GM21825 (cell line): Measurements from ENCODE around the gene DNER.
"Not testable (repeated sequence)": the region's sequence is repeated elsewhere in the genome, so short reads cannot be mapped to it uniquely, and the experiment has no call there.

Source experiments
- ATAC-seq: cut with Tn5 transposase; IDR thresholded peaks from one replicate; pipeline ENCODE4 v1.9.1; 2021; ENCODE audit warnings: mild to moderate bottlenecking, moderate library complexity; ENCODE audit not compliant: unreplicated experiment

The DNER gene

DNA sequence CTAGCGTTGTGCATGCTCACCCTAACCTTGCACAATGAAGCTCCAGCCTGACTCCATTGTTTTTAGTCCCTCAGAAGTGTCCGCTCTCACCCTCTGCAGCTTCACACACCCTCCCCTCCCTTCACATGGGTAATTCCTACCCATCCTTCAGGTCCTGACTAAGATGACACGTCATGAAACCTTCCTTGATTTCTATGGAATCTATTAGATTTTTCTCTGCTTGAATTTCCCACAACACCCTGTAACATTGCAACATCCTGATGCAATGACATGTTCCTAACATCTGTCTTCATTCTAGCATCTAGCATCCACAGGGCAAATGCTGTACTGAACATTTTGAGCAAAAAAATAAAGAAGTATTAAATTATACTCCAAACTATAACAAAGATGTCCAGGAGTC lies 366.2 kb downstream of the DNER start:
- no peak for ATAC-seq

DNA sequence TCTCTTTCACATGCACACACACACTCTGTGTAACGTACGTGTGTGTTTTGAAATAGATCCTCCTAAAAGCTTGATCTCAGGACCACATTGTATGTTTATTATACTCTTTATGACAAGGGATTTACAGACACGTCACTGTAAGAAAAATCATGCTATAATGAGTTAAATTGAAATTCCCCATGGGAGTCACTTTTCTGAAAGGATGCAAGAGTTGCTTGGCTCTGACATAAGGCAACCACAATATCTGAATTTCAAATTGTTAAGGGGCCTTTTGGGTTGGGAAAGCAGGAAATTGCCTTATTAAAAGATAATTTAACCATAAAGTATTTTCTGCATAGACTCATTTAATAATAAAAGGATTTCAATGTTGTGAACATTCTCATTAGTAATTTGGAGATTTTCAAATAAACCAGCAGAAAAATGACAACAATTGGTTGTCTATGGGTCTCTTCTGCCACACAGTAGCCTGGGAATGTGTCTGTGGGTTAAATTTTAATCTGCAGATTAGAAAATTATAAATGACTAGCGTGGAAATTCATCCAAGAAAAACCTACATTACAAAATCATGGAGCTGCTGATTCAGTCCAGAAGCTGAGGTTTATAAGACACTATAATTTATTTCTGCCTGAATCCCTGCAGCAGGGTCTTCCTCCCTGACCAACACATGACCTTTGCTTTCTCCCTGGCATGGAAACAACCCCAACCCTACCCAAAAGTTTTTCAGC lies 367.4 kb downstream of the DNER start:
- no peak for ATAC-seq

- no peak for ATAC-seq
These were observed 369.4 kb downstream of the DNER start for GRCh38 chr2:229344955-229345354.

- no peak for ATAC-seq
These were observed 370.2 kb downstream of the DNER start for GRCh38 chr2:229344151-229344551.

DNA sequence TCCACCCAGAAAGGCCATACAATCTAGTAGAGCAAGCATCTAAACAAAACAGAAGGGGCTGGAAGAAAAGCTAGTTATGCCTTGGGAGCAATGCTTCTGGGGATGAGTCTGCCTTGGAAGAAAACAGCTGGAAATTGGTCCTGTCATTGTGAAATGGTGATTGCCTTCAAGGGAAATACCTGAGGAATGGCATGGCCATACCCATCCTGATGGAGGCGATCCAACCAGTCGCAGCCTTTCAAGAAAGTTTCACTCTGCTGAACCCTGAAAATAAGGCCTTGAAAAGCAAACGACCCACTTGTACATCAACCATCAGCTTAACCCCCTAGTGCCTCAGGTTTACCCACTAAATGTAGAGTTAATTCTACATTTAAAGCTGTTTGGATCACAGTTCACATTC lies 370.7 kb downstream of the DNER start:
- no peak for ATAC-seq

- ATAC-seq, result no peak
These were observed 372.0 kb downstream of the DNER start for GRCh38 chr2:229342376-229342775.

DNA sequence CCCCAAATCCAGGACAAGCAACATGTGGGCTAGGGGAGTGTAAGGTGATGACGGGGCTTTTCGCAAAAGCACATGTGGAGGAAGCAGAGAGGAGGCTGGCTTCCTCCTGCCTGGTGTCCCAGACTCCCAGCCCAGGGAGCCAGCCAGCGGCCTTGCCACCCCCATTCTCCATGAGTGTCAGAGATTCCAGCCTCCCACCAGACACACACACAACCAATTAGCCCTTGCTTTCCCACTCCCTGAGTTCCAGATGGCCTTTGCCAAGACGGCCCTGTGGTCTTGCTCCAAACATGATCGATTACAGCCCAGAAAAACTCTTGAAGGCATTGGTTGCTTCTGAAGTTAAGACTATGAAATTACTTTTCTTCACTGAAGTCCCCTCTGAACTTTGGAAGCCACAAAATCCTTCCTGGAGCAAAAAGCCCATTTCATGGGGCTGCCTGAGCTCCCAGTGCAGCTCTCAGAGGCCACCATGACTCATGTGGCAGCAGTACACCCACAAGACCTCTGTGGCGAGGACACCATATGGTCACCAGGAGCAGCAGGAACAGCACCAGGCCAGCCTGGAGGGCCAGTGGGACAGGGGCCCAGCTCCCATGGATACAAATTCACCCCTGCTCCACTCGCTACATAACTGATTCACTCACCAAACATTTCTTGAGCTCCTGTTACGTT lies 374.1 kb downstream of the DNER start:
- ATAC-seq, result no peak

DNA sequence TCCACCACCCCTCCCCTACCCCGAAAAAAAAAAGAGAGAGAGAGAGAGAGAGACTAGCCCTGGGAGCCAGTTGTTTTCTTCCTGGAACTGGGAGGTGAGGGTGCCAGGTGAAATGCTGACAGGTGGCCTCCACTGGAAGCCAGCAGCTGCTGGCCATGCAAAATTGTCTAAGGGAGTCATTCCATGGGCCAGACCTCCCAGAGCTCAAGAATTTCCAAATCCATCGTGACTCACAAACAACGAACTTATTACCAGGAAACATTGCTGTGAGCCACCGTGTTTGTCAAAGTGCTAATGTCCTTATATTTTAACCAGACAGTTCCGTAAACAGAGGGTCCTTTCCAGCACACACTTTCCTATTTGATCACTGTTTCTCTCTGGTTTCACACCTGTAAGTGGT lies 374.7 kb downstream of the DNER start:
- ATAC-seq, result no peak

- not testable (repeated sequence) for ATAC-seq
These were observed 375.2 kb downstream of the DNER start for GRCh38 chr2:229339171-229339570.

DNA sequence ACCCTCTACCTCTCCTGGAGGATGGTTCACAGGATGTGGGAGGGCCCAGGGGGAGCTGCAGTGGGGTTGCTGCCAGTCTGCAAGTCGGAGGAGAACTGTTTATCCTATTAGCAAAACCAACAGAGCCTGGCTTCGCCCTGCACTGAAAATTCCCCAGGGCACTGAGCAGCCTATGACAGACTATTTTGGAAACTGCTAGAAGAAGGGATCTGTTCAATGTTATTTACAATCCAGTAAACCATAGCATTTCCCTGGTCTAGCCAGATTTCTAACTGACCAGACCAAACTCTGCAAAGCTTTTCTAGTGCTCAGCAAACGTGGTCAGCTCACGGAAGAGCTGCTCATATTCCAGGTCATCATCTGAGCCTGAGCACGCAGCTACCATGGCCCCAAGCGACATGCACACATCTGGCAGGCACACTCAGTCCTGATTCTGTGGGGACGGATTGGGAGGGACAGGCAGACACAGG lies 378.4 kb downstream of the DNER start:
- no peak for ATAC-seq

GRCh38 chr2:229335330-229335729 lies 379.0 kb downstream of the DNER start:
- no peak for ATAC-seq

- ATAC-seq, result no peak
These were observed 383.4 kb downstream of the DNER start for GRCh38 chr2:229330952-229331351.

GRCh38 chr2:229319558-229319957 lies 394.8 kb downstream of the DNER start:
- ATAC-seq, result no peak

- no peak for ATAC-seq
These were observed 400.2 kb downstream of the DNER start for GRCh38 chr2:229314117-229314516.

DNA sequence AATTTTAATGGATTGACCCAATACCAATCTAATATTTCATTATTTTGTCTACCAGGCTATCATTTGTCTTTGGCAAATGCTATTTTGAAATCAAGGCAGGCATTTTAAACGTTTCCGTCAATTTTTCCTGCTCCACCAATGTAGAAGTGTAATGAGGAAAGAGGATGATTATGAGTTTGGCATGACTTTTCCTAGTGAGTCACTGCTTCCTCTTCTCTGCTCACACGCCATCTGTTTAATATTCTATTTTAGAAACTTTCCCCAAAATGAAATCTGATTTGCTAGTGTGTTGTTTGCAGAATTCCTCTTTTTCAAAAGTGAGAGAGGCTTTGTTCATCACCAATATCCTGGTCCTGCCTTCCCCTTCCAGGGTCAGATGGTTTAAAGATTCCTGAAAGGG lies 400.8 kb downstream of the DNER start:
- no peak for ATAC-seq
